Activated CD4-positive, CD25-positive, alpha-beta regulatory T cell treated with anti-CD3 and anti-CD28 coated beads, Interleukin-2, amount 50 U/mL, for 72 hours (primary cell): ENCODE measurements around the gene SYNPR.
"Not testable (repeated sequence)": the region's sequence is repeated elsewhere in the genome, so short reads cannot be mapped to it uniquely, and the experiment has no call there.

Experiments
- DNase-seq: peaks from one replicate; pipeline ENCODE4 v3.0.0; 2021

The SYNPR gene

GRCh38 chr3:63278171-63279004 lies at the start of gene SYNPR:
Gene SYNPR (plus strand): TSS chr3:63278308.
- DNase-seq, result no peak

- DNase-seq, result no peak
Observed at GRCh38 chr3:63228677-63229076, 49.4 kb upstream of the SYNPR start.

GRCh38 chr3:63230146-63230545 lies 48.0 kb upstream of the SYNPR start:
- no peak for DNase-seq

- DNase-seq, result no peak
Observed at GRCh38 chr3:63231643-63232042, 46.5 kb upstream of the SYNPR start.

GRCh38 chr3:63232764-63233396 lies 45.2 kb upstream of the SYNPR start:
- no peak for DNase-seq

- no peak for DNase-seq
Observed at GRCh38 chr3:63240381-63240902, 37.7 kb upstream of the SYNPR start.

GRCh38 chr3:63242124-63242523 lies 36.0 kb upstream of the SYNPR start:
- DNase-seq, result no peak

GRCh38 chr3:63244486-63244885 lies 33.6 kb upstream of the SYNPR start:
- no peak for DNase-seq

- DNase-seq, result no peak
Observed at GRCh38 chr3:63245726-63246241, 32.3 kb upstream of the SYNPR start.

- no peak for DNase-seq
Observed at GRCh38 chr3:63248015-63248414, 30.1 kb upstream of the SYNPR start.

GRCh38 chr3:63251499-63251898 lies 26.6 kb upstream of the SYNPR start:
- DNase-seq, result no peak

GRCh38 chr3:63255819-63256218 lies 22.3 kb upstream of the SYNPR start:
- not testable (repeated sequence) for DNase-seq

GRCh38 chr3:63264716-63265115 lies 13.4 kb upstream of the SYNPR start:
- DNase-seq, result no peak

- DNase-seq, result no peak
Observed at GRCh38 chr3:63274359-63274758, 3.7 kb upstream of the SYNPR start.

- no peak for DNase-seq
Observed at GRCh38 chr3:63279005-63279841, 1.1 kb downstream of the SYNPR start.

- no peak for DNase-seq
Observed at GRCh38 chr3:63287610-63288009, 9.5 kb downstream of the SYNPR start.

GRCh38 chr3:63290686-63291085 lies 12.6 kb downstream of the SYNPR start:
- no peak for DNase-seq

GRCh38 chr3:63294332-63294731 lies 16.2 kb downstream of the SYNPR start:
- DNase-seq, result no peak

GRCh38 chr3:63295356-63295755 lies 17.2 kb downstream of the SYNPR start:
- no peak for DNase-seq

- DNase-seq, result no peak
Observed at GRCh38 chr3:63295806-63296205, 17.7 kb downstream of the SYNPR start.

GRCh38 chr3:63296249-63296648 lies 18.1 kb downstream of the SYNPR start:
- no peak for DNase-seq

- no peak for DNase-seq
Observed at GRCh38 chr3:63303238-63303637, 25.1 kb downstream of the SYNPR start.

- DNase-seq, result no peak
Observed at GRCh38 chr3:63304421-63304820, 26.3 kb downstream of the SYNPR start.
